COR-L47 (cell line): ENCODE results near the gene UBASH3A.

Experiments used
- DNase-seq: peaks from one replicate; lab custom pipeline; 2025; lab: John Stamatoyannopoulos, UW

The UBASH3A gene

DNA sequence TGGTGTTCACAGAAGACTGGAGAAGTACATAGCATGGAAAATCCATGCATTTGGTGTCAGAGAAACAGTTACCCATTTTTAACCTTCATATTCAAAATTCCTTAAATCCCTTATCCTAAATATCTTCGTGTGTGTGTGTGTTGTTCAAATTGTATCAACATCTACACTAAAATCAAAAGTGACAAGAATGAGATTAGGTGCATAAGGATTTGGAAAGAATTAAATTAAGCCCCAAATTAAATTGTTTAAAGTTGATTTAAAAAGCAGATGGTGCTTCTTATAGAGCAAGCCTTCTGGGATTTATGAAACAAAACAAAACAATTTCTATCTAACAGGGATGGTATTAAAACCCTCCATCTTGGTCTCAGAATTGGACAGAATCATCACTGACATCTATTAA, 87.6 kb downstream of the UBASH3A start:
- DNase-seq: no peak

DNA sequence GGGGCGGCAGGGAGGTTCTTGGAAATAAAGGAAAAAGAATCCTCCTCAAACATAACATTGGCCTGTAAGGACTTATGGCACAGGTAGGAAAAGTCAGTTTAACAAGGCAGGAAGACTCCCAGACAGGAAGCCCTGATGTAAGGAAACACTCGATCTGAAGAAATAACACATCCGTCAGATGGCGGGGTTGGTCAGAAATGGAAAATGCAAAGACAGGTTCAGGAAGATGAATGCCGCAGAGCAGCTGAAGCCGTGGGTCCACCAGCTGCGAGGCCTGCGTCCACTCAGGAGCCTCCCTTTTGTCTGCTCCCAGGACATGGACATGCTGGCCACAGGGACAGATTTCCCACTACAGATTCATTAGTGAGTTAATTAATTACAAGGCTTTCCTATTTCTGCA, 88.5 kb downstream of the UBASH3A start:
- no peak for DNase-seq

DNA sequence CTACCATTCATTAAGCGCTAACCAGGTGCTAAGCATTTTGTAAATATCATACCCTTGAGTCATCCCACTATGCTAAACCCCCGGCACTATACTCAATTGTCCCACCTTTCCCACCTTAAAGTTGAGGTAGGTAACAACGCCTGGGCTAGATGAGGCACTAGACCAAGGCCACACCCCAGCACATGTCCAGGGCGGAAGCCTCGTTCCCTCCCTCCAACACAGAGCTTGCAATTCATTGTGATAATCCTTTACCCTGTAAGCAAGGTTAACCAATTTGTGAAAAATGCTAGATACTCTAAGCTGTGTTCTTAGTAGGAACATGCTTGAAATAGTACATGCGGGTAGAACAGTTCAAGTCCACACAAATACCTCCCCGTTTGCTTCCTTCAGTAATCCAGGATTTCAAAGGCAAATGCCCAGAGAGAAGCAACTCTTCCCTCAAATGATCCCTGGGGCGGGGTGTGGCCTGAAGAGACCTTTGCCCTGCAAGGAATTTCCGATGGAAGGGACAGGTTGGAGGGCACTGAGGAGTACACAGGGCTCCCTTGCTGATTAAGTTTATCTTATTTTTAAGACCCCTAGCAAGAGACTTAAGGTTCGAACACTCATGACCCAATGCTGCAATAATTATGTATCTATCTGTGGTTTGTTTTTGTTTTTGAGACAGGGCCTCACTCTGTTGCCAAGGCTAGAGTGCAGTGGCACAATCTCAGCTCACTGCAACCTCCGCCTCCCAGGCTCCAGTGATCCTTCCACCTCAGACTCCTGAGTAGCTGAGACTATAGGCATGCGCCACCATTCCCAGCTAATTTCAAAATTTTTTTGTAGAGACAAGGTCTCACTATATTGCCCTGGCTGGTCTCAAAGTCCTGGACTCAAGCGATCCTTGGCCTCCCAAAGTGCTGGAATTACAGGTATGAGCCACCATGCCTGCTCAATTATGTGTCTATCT, 89.7 kb downstream of the UBASH3A start:
- DNase-seq: no peak

DNA sequence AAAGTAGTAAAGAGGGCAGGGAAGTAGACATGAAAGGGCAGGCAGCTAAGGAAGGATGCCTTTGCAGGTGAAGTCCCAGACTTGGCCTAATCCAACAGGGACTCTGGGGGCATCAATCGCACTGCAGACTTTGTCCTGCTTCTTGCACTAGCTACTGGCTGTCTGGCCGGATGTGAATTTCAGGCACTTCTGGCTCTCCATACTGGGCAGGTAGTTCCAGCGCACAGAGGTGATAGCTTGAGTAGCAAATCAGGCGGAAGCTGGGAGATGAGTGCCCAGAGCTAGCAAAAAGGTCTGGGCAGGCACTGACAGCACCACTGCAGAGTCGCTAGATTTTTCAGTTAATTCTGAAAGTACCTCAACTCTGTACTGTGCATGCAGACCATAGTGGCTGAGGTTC, 91.3 kb downstream of the UBASH3A start:
- DNase-seq: no peak

DNA sequence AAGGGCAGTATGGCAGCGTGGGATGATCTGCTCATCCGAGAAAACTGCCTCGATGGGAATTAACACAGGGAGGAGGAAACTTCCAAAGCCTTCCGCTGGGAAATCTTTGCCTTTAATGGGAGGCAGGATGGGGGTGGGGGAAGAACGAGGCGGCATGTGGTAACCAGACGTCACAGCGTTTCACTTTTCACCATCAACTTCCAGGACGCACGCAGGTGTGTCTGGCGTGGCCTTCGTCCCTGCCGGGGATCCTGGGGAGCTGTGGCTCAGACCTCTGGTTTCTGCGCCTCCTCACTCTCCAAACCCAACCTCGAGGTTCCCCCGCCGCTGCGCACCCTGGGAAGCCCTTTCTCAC, 92.0 kb downstream of the UBASH3A start:
- peak; percentile 27 for DNase-seq

DNA sequence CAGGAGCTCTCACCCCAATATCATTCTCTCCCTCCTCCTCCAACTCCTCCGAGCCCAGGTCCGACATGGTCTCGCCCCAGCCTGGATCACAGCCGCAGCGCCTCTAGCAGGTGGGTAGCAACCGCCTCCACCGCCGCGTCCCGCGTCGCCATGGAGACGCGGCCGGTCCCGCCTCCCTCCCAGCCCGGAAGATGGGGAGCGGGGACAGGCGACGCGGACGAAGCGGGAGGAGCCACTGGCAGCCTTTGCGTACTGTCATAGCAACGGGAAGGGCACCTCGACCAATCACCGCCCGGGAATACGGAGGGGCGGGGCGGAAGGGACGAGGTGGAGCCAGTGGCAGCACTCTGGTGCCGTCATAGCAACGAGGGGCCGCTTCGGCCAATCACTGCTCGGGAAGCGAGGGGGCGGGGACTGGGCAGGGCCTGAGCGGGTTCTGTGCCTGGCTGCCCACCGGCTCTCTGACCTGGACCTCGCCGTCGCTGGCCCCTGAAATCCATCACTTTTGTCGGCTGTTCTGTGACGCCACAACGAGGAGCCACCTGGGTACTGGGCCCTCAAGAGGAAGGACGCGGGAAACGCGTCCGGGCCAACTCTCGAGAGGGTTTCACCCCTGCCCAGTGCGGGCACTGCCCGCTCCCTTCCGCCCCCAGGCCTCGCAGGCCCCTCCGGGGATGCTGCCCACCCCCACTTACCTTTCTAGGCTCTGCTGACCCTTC, 92.6 kb downstream of the UBASH3A start, which contains the start of gene RSPH1:
Gene RSPH1 (minus strand): TSS at position 105 of the 719 bp plus-strand sequence. CDS start 38 bp downstream, at position 67.
- DNase-seq: peak; percentile 99

DNA sequence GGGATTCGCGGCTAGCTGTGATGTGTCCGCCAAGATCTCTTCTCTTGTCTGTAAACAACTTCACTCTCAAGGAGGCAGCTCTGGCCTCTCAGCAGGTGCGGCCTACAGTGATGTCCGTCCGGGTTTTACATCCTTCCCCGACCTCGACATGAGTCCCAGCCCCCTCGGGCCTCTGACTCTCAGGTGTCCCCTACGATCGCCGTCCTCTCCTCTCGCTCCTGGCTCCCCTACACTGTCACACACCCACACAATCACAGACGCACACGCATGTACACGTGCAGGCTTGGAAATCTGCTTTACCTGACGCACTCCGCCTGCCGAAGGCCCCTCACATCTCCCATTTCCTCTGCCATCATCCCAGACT, 93.1 kb downstream of the UBASH3A start:
- DNase-seq: no peak
